Stimulated activated CD4-positive, alpha-beta T cell treated with anti-CD3 and anti-CD28 coated beads, Interleukin-4, amount 100 ng/mL, for 1 hour (primary cell): ENCODE results near the gene TYRO3.

Experiments
- DNase-seq: peaks from one replicate; pipeline ENCODE4 v3.0.0-alpha.2; 2020

Gene TYRO3

DNA sequence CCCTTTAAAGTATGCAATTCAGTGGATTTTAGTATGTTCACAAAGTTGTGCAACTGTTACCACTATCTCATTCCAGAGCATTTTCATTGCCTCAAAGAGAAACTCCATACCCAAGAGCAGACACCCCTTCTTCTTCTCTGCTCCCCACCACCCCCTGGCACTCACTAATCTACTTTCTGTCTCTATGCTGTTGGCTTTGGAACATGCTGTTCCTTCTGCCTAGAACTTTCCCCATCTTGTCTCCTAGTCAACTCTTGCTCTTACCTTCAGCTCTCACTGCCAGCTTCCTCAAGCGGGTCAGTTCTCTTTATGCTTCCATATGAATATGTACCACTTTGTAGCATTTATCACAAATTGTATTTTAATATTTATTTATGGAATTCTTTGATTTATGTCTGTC lies 50.1 kb downstream of the TYRO3 start:
- no peak for DNase-seq

DNA sequence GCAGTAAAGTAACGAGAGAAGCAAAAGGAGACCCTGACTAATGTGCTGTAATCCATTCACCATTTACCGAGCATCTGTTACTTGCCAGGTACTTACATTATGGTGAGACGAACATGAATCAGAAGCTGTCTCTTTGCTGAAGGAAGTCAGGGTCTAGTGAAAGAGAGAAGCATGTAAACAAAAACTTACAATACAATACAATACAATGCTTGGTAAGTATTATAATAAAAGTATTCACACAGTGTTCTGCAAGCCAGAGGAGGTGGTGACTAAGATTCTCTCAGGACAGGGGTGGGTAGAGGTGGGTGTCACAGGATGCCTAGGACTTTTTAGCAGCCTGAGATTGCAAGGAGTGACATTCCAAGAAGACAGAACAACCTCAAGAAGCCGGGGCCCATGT lies 51.0 kb downstream of the TYRO3 start:
- no peak for DNase-seq

DNA sequence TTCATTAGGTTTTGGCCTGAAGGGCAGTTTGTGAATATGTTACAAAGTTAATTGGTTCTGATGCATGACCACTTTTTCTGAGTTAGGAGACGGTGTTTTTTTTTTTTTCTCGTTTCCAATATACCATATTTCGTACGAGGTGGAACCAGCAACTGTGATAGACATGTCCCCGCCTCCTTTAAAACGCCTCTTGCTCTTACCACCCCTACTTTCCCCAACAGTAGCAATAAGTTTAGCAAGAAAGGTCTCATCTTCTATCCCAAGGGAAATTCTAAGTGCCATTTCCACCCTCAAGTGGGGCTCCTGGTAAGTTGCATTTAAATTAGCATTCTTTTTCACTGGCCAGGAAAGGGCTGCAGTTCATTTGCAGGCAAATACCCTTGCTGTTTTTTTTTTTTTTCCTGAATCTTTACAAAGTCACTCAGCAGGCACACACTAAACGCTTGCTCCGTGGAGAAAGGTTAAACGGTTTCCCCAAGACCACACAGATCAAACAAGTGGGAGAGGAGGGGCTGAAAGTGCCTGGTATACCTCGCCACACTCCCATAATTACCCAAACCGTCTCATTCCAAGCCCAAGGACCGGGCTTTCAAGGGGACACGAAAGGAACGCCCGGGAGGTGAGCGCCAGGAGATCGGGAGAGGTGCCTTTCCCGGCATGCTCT lies 61.7 kb downstream of the TYRO3 start:
- no peak for DNase-seq

DNA sequence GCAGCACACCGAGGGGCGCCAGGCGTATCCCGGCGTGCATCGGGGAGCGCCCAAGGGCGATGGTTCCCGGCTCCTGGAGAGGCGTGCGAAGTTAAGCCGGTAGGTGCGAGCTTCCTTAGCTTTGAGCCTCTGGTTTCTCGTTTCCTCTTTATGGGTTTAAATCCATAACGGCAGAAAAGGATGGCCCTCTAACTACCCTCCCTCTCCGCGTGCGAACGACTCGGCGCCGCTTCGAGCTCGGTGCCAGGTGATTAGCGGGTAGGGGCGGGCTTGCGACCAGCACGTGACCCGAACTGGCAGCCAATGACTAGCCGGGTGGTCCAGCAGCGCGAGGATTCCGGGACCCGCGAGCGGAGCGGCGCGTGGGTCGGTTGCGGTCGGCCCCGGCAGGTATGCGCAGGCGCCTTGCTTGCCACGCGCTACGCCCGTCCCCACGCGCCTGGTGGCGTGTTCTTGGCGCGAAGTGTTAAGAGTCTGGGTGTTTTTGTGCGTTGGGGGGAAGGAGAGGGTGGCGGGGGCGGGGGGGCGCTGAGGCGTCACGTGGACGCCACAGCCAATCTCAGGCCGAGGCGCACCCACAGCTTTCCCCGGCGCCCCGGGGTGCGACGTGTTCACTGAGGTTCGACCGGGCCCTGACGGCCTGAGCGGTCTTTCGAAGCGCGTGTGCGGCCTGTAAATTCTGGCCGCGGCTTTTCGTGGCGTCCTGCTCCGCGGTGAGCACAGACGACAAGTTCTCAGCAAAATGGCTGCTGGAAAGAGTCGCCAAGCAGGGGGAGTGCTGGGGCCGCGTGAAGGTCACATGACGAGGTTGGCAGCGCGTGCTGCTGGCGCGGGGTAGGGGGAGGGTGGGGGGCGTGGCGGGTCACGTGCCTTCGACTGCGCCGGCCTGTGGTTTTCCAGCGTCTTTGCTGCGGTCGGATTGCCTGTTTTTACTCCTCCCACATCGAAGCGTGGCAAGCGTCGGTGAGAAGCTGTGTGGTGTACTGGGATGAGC lies 62.5 kb downstream of the TYRO3 start:
- DNase-seq, result peak; percentile 79

DNA sequence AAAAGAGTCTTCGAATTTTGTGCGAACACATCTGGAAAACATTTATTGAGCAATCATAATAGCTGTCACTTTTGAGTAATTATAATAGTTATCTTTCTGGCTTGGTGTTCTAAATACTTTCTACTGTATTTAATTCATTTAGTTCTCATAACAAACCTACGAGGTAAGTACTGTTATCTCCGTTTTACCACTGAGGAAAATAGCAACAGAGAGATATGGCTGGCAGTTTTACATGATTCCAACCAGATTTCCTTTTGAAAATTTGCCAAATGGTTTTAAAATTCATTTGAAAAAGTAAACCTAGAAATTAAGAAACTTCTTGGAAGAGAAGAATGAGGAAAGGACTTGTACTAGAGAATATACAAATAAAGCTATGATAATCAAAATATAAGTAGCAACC lies 63.9 kb downstream of the TYRO3 start:
- no peak for DNase-seq

DNA sequence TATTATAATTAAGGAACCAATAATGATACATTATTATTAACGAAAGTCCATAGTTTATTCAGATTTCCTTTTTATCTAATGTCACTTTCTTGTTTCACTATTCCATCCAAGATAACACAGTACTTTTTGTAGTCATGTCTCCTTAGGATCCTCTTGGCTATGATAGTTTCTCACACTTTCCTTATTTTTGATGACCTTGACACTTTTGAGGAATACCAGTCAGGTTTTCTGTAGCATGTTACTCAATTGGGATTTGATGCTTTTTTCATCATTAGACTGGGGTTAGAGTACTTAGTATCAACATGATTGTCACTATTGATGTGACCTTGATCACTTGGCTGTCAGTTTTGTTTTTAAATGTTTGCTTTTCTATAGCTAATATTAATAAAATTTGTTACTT lies 68.2 kb downstream of the TYRO3 start:
- DNase-seq, result no peak

DNA sequence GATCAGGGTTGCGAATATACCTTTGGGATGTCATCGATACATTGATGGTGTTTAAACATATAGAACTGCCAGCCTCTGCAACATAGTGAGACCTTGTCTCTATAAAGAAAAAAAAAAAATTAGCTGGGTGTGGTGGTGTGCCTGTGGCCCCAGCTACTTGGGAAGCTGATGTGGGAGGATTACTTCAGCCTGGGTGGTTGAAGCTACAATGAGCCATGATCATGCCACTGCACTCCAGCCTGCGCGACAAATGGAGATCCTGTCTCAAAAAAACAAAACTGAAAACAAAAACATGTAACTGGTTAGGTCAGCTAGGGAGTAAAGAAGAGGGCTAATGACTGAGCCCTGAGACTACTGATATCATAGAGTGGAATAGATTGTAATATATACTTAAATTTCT lies 70.5 kb downstream of the TYRO3 start:
- no peak for DNase-seq

DNA sequence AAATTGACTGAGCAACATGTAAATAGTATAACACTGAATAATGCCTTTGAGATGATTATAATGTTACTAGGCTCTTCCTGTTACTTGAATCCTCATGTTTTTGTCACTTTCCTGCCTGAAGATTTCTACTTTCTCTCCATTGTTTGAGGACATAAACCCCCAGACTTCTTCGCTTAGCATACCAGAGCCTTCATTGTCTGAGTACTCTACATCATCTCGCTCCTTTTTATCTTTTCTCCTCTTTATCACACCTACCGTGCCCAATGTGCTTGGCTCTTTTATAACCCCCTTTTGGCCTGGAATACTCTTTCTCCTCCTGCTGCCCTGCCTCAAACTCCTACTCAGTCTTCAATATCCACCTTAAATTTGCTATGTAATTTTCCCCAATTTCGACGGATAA lies 70.9 kb downstream of the TYRO3 start:
- DNase-seq, result no peak

DNA sequence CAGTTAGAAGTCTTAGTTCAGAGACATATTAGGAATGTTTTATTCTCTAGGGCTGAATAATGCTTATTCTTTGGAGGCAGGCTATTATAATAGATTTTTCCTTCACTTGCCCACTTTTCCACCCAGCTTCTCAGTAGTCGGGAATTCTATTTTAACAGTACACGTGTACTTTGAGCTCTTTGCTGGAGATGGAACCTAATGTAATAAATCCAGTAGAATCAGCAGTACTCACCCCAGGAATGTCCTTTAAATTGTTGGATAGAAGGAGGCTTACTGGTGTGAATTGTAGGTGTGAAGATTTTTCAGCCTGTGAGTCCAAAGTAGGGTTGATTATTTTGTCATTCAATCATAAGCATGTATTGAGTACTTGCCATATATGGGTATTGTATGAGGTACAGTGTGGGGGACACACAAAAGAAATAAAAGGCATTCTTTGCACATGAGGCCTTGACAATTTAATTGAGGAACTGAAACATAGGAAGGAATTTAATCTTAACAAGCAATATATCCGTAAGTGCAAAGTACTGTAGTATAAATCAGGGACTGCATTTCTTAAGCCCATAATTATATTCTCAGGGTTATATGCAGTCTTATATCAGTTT lies 71.7 kb downstream of the TYRO3 start:
- DNase-seq, result no peak

DNA sequence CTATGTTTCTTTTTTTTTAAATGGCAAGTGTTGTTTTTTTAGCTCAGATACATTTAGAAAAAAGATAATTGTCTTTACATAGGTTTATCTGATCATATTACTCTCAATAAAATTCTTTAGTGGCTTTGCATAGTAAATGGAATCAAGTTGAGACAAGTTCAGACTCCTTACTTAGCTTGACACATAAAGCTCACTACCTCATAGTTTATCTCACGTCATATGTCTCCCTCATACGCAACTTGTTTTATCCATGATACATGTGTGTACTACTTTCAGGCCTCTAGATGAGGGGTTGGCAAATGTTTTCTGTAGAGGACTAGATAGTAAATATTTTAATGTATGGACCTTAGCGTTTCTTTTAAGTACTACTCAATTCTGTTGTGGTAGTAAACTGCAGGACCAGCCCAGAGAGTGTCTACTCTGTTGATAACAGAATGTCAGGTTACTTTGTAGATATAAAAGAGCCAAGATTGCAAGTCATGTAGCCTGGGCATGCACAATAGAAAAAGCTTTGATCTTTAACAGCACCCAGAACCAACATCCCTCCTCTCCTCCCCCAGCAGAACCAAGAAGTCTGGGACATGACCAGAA lies 73.0 kb downstream of the TYRO3 start:
- DNase-seq, result no peak
